Ovary (tissue), 3 donors: Measurements from ENCODE around the gene PCGF3.

ENCODE experiments used
- POLR2A ChIP-seq: fragments of 450-650 bp; IDR thresholded peaks from one replicate; pipeline ENCODE4 v1.6.1; 2017; ENCODE audit warnings: antibody characterized with exemption, mild to moderate bottlenecking, moderate library complexity
- TF ChIP-seq, protein P1 (sequence below), 3 donors: fragments of 450-650 bp in 2 of 3; fragments of 200-600 bp in 1 of 3; IDR thresholded peaks; one replicate each; pipeline versions ENCODE4 v1.5.1 to v1.8.0; 2016 to 2022; ENCODE audit warnings: antibody characterized with exemption in 3 of 3, mild to moderate bottlenecking in 1 of 3
- donor health status: DM: no; HTN: no; CAD: no.

GRCh38 chr4:739569-739968, 33.9 kb downstream of the PCGF3 start:
- no peak for TF ChIP-seq POLR2A
- TF ChIP-seq, protein P1, sequence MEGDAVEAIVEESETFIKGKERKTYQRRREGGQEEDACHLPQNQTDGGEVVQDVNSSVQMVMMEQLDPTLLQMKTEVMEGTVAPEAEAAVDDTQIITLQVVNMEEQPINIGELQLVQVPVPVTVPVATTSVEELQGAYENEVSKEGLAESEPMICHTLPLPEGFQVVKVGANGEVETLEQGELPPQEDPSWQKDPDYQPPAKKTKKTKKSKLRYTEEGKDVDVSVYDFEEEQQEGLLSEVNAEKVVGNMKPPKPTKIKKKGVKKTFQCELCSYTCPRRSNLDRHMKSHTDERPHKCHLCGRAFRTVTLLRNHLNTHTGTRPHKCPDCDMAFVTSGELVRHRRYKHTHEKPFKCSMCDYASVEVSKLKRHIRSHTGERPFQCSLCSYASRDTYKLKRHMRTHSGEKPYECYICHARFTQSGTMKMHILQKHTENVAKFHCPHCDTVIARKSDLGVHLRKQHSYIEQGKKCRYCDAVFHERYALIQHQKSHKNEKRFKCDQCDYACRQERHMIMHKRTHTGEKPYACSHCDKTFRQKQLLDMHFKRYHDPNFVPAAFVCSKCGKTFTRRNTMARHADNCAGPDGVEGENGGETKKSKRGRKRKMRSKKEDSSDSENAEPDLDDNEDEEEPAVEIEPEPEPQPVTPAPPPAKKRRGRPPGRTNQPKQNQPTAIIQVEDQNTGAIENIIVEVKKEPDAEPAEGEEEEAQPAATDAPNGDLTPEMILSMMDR (IDR thresholded peaks at IDR 0.05), result no peak
